ENCODE data around the gene RABGGTA. TPM values are rescaled to one million over a fixed set of nuclear protein-coding genes. Genes with fewer than 3 reads are reported as not detected.

The RABGGTA gene
- total and polyA plus RNA-seq, 9 of the 15 experiments (the other 6 are each of a cell fraction or from before 2014, with no cell fraction given), result 4.5 to 24.2 (median 15.5) TPM

- TF ChIP-seq ZNF830 (CRISPR knock-in tag; IDR thresholded peaks at IDR 0.05), result no peak
- no peak for TF ChIP-seq ATF7 (IDR thresholded peaks at IDR 0.05)
- TF ChIP-seq WHSC1 (IDR thresholded peaks at IDR 0.05; ENCODE audit: low read length), result no peak
- TF ChIP-seq HNRNPL (IDR thresholded peaks at IDR 0.05; ENCODE audit: low read depth, low read length), result no peak
Observed at GRCh38 chr14:24236689-24237462, 34.5 kb downstream of the RABGGTA start (continued).

- in situ Hi-C loops (cut with MboI) (no loop called here), intact Hi-C loops (cut with micrococcal nuclease) (no loop called here)
- H3K36me3 ChIP-seq (ENCODE audit: control insufficient read depth, insufficient read depth, low read length), result peaks cover 65% of the 10 kb centered on the region
- ChIA-PET POLR2A (interaction anchor here (1.0 kb wide), 1 partner anchor 38 kb away, joined by 3 read pairs; no protein-coding TSS in a partner anchor), CTCF (ENCODE audit: low intra/inter-chr PET ratio) (no interaction called here)
- FAIRE-seq (no peak), ATAC-seq (no peak), DNase-seq (ENCODE audit: extremely low read depth in 1 of 4, low spot score in 3 of 4) (no peak)
- BruUV-seq (replicated peaks), result no TSS peak
- H3K9ac ChIP-seq (ENCODE audit: insufficient read depth in 1 of 2, low read depth in 2 of 2, low read length in 2 of 2), result no peak overlapping the region
- no peak overlapping the region for H3K4me2 ChIP-seq (ENCODE audit: insufficient read depth, low read length)
- H3K27me3 ChIP-seq (ENCODE audit: control insufficient read depth in 2 of 2, insufficient read depth in 2 of 2, low read length in 2 of 2), result no peaks in the 10 kb centered on the region
- no peak overlapping the region for H3K27ac ChIP-seq (ENCODE audit: extremely low read depth, low read depth, low read length)
- no peak overlapping the region for H3K4me3 ChIP-seq
- no peak overlapping the region for H2AFZ ChIP-seq (ENCODE audit: low read depth, low read length)
- no peaks in the 10 kb centered on the region for H3K9me3 ChIP-seq (replicated peaks; ENCODE audit: control insufficient read depth, insufficient read depth, low read depth, low read length)
- peaks cover 1 to 15% of the 10 kb centered on the region in 2 experiments for H3K4me1 ChIP-seq (replicated peaks in 1 of 2; ENCODE audit: control insufficient read depth in 2 of 2, insufficient read depth in 2 of 2, low read length in 2 of 2)
- 90% methylated on average over 5 of the region's 5 CpGs for WGBS (ENCODE audit: insufficient coverage, low coverage, missing lambda C conversion rate)
- peaks cover 27% of the 10 kb centered on the region for H3K79me2 ChIP-seq (ENCODE audit: control insufficient read depth, insufficient read depth, low read length)
- H3K9me1 ChIP-seq (ENCODE audit: control insufficient read depth, insufficient read depth, low read length), result no peaks in the 10 kb centered on the region
- H4K20me1 ChIP-seq (replicated peaks; ENCODE audit: control insufficient read depth, insufficient read depth, low read length), result no peaks in the 10 kb centered on the region
- TF ChIP-seq REST (IDR thresholded peaks at IDR 0.05; ENCODE audit: borderline replicate concordance), result no peak
- TF ChIP-seq REST (CRISPR knock-in tag; IDR thresholded peaks at IDR 0.05; ENCODE audit: low read depth), result no peak
- no peak for TF ChIP-seq ZNF77 (CRISPR knock-in tag; IDR thresholded peaks at IDR 0.05)
- TF ChIP-seq SAFB2 (IDR thresholded peaks at IDR 0.05; ENCODE audit: borderline replicate concordance, low read depth, low read length, severe bottlenecking), result no peak
- no peak for TF ChIP-seq TAF1 (IDR thresholded peaks at IDR 0.05; ENCODE audit: control insufficient read depth, extremely low read depth, insufficient read depth, low read length, severe bottlenecking)
- no peak for TF ChIP-seq CHD2 (IDR thresholded peaks at IDR 0.05; ENCODE audit: low read depth, low read length)
- no peak for TF ChIP-seq ZNF436 (CRISPR knock-in tag; IDR thresholded peaks at IDR 0.05)
- no peak for TF ChIP-seq BMI1 (IDR thresholded peaks at IDR 0.05; ENCODE audit: low read length)
Observed at GRCh38 chr14:24235804-24236688, 35.4 kb downstream of the RABGGTA start.

Data from K562 (cell line).